ENCODE results near the gene MTAP.

Gene MTAP

DNA sequence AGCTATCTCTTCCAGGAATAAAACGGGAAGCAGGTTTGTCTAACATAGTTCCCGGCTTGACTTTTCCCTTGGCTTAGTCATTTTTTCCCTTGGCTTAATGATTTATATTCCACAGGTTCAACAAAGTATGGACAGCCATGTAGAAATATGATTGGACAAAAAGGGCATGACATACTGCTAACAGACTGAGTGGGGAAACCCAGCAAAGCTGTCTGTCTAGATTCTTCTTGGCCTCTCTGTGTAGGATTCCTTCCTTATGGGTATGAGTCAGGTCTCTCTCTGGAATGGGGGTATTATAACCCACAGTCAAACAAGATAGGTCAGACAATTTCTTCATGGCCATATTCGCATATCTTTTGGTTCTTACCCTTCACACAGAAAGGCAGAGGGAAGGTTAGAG, 5.7 kb upstream of the MTAP start:
- H3K36me3 ChIP-seq (ENCODE audit: control insufficient read depth, insufficient read depth, low read length): no peaks in the 10 kb centered on the region
- no peak overlapping the region for H2AK5ac ChIP-seq (ENCODE audit: low read length)
- H3K27me3 ChIP-seq (ENCODE audit: insufficient read depth, low read length, poor library complexity): no peaks in the 10 kb centered on the region
- no peak overlapping the region for H3K4ac ChIP-seq (ENCODE audit: low read depth, low read length)
- no peak overlapping the region for H3K23ac ChIP-seq (ENCODE audit: low read length)
- no peak overlapping the region for H3K56ac ChIP-seq (ENCODE audit: low read length)
- H2BK120ac ChIP-seq (ENCODE audit: low read depth, low read length): no peak overlapping the region
- H4K5ac ChIP-seq (ENCODE audit: low read length): no peak overlapping the region
- H2BK15ac ChIP-seq (replicated peaks; ENCODE audit: low read depth): no peak overlapping the region
- no peaks in the 10 kb centered on the region for H3K4me1 ChIP-seq (ENCODE audit: control insufficient read depth, low read depth, low read length)
- no peak overlapping the region for H3K4me3 ChIP-seq (ENCODE audit: low read length)
- H3K27ac ChIP-seq (ENCODE audit: low read depth, low read length): no peak overlapping the region
- no peak overlapping the region for H3K18ac ChIP-seq (ENCODE audit: low read length)
- no peak for DNase-seq
- no peak overlapping the region for H3K4me2 ChIP-seq (ENCODE audit: low read length)
- no peaks in the 10 kb centered on the region for H3K79me1 ChIP-seq (ENCODE audit: low read length)
- H4K8ac ChIP-seq (ENCODE audit: low read depth, low read length): no peak overlapping the region
- H2BK5ac ChIP-seq (ENCODE audit: low read length): no peak overlapping the region
- H3K9ac ChIP-seq (ENCODE audit: low read length): no peak overlapping the region
- WGBS (ENCODE audit: extremely low coverage, insufficient coverage, low lambda C conversion rate): no CpG with 5 or more reads among the region's 3 CpGs
- H3K79me2 ChIP-seq (ENCODE audit: control insufficient read depth, insufficient read depth, low read length): no peaks in the 10 kb centered on the region

DNA sequence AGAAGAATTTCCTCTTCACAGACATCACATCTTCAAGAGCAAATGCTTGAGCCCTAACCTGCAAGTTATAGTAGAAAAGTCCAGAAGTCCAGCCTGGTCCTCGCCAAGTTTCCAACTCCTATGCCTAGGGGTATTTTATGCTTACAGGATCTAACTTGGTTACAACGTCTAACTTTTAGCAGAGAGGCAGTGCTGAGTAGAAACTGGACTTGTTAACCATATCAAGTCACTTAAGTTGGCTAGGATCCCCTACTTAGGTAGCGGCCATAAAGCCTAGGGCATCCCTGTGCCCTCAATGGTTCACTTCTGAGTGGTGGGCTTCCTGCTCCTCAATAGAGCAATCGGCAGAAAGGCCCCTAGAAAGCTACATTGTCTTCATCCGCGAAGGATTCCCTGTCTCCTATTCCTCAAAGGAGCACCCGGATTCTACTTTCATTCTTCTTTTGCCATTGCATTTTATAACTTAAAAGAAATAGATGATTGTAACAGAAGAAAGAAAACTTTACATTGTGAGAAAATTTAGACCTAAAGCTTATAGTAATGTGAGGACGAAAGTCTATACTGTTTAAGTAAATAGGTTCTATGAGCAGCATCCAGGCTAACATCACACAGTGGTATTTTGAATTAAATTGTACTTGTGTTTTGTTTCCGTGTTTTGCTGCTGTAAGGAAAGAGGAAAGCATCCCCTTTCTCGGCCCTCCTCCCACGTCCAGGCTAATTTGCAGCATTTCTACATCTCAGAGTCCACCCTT, 1.3 kb upstream of the MTAP start:
- Histone ChIP-seq H3K36me3 (ENCODE audit: control insufficient read depth, insufficient read depth, low read length) (no peaks in the 10 kb centered on the region), H3K56ac (ENCODE audit: low read length) (peak overlapping the region; percentile 88), H4K5ac (ENCODE audit: low read length) (no peak overlapping the region), H3K4me3 (ENCODE audit: low read length) (no peak overlapping the region), H3K79me1 (ENCODE audit: low read length) (peaks cover 4% of the 10 kb centered on the region), H2BK15ac (replicated peaks; ENCODE audit: low read depth) (no peak overlapping the region), H3K4ac (ENCODE audit: low read depth, low read length) (no peak overlapping the region), H3K9ac (ENCODE audit: low read length) (peak overlapping the region; percentile 85), H3K27me3 (ENCODE audit: insufficient read depth, low read length, poor library complexity) (no peaks in the 10 kb centered on the region), H3K79me2 (ENCODE audit: control insufficient read depth, insufficient read depth, low read length) (peaks cover 36% of the 10 kb centered on the region), H3K23ac (ENCODE audit: low read length) (no peak overlapping the region), H2BK5ac (ENCODE audit: low read length) (no peak overlapping the region), H3K4me2 (ENCODE audit: low read length) (peak overlapping the region; percentile 63), H2AK5ac (ENCODE audit: low read length) (no peak overlapping the region), H4K8ac (ENCODE audit: low read depth, low read length) (no peak overlapping the region), H3K4me1 (ENCODE audit: control insufficient read depth, low read depth, low read length) (peaks cover 5% of the 10 kb centered on the region), H3K18ac (ENCODE audit: low read length) (no peak overlapping the region), H3K27ac (ENCODE audit: low read depth, low read length) (no peak overlapping the region), H2BK120ac (ENCODE audit: low read depth, low read length) (no peak overlapping the region)
- no peak for DNase-seq
- no CpG with 5 or more reads among the region's 11 CpGs for WGBS (ENCODE audit: extremely low coverage, insufficient coverage, low lambda C conversion rate)

DNA sequence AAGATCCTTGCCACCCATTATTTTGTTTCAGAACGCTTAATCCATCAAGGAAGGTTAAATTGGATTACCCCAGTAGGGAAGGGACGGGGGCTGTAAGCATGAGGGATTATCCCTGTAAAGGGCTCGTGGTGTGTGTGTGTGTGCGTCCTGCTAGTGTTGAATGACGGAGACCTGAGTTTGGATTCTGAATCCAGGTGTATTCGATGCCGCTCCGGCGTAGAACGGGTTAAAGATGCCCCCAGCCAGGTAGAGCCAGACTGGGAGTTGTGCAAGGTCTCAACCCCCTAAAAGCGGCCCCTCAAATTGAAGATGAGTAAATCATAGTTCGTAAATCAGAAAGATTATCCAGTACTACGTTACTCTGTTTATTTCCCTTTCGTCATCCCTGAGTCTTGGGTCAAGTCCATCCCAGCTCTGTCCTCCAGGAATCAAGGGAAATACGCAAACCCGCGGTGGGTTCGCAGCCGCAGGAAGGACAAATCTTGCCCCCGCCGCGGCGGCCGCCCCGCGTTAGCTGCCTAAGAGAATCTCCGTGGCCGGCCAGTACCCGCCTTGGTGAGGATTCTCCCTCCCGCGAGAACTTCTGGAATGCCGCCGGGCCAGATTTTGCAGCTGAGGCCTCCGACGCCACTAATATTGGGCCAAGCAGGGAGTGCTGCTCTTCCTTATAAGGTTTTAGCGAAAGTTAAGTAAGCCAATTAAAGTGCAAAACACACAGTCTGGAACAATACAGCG, 586 bp upstream of the MTAP start:
- Histone ChIP-seq H3K36me3 (ENCODE audit: control insufficient read depth, insufficient read depth, low read length) (no peaks in the 10 kb centered on the region), H3K23ac (ENCODE audit: low read length) (no peak overlapping the region), H2BK15ac (replicated peaks; ENCODE audit: low read depth) (no peak overlapping the region), H3K4me3 (ENCODE audit: low read length) (peak overlapping the region; percentile 55), H2AK5ac (ENCODE audit: low read length) (no peak overlapping the region), H3K4ac (ENCODE audit: low read depth, low read length) (no peak overlapping the region), H3K4me2 (ENCODE audit: low read length) (peak overlapping the region; percentile 63), H3K27me3 (ENCODE audit: insufficient read depth, low read length, poor library complexity) (no peaks in the 10 kb centered on the region), H3K79me2 (ENCODE audit: control insufficient read depth, insufficient read depth, low read length) (peaks cover 43% of the 10 kb centered on the region), H3K27ac (ENCODE audit: low read depth, low read length) (peak overlapping the region; percentile 53), H3K79me1 (ENCODE audit: low read length) (peaks cover 6% of the 10 kb centered on the region), H3K4me1 (ENCODE audit: control insufficient read depth, low read depth, low read length) (peaks cover 5% of the 10 kb centered on the region), H3K18ac (ENCODE audit: low read length) (peak overlapping the region; percentile 63), H3K9ac (ENCODE audit: low read length) (peak overlapping the region; percentile 85), H3K56ac (ENCODE audit: low read length) (peak overlapping the region; percentile 88), H2BK120ac (ENCODE audit: low read depth, low read length) (no peak overlapping the region), H4K8ac (ENCODE audit: low read depth, low read length) (no peak overlapping the region), H2BK5ac (ENCODE audit: low read length) (no peak overlapping the region), H4K5ac (ENCODE audit: low read length) (no peak overlapping the region)
- DNase-seq: peak; percentile 95
- no CpG with 5 or more reads among the region's 37 CpGs for WGBS (ENCODE audit: extremely low coverage, insufficient coverage, low lambda C conversion rate)

DNA sequence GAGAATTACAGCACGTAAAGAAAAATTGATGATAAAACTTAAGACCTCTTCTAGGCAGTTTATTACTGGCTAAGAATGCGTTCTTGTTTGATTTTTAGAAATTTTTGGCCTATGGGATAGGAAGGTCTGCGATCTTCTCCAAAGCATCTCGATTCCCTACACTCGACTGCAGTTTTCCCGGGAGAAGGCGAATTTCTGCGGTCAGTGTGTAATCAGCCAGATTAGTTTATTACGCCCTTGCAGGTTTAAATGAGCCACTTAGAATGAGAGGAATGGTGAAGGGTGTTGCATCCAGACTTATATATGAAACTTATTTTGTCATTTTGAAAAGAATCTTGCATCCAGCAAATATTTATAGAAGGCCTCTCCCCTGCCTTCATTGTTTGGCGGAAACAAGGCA, 1.2 kb downstream of the MTAP start:
- H2BK15ac ChIP-seq (replicated peaks; ENCODE audit: low read depth): no peak overlapping the region
- no peaks in the 10 kb centered on the region for H3K27me3 ChIP-seq (ENCODE audit: insufficient read depth, low read length, poor library complexity)
- H3K36me3 ChIP-seq (ENCODE audit: control insufficient read depth, insufficient read depth, low read length): no peaks in the 10 kb centered on the region
- H3K79me2 ChIP-seq (ENCODE audit: control insufficient read depth, insufficient read depth, low read length): peaks cover 56% of the 10 kb centered on the region
- peaks cover 11% of the 10 kb centered on the region for H3K79me1 ChIP-seq (ENCODE audit: low read length)
- H3K23ac ChIP-seq (ENCODE audit: low read length): no peak overlapping the region
- H2AK5ac ChIP-seq (ENCODE audit: low read length): no peak overlapping the region
- no peak overlapping the region for H4K8ac ChIP-seq (ENCODE audit: low read depth, low read length)
- peak overlapping the region; percentile 74 for H3K4me2 ChIP-seq (ENCODE audit: low read length)
- peak overlapping the region; percentile 96 for H3K56ac ChIP-seq (ENCODE audit: low read length)
- peak overlapping the region; percentile 89 for H3K4me3 ChIP-seq (ENCODE audit: low read length)
- H3K27ac ChIP-seq (ENCODE audit: low read depth, low read length): peak overlapping the region; percentile 56
- H3K18ac ChIP-seq (ENCODE audit: low read length): peak overlapping the region; percentile 11
- peak overlapping the region; percentile 84 for H3K9ac ChIP-seq (ENCODE audit: low read length)
- H2BK120ac ChIP-seq (ENCODE audit: low read depth, low read length): no peak overlapping the region
- H4K5ac ChIP-seq (ENCODE audit: low read length): no peak overlapping the region
- DNase-seq: peak; percentile 9
- H2BK5ac ChIP-seq (ENCODE audit: low read length): no peak overlapping the region
- peaks cover 5% of the 10 kb centered on the region for H3K4me1 ChIP-seq (ENCODE audit: control insufficient read depth, low read depth, low read length)
- no CpG with 5 or more reads among the region's 10 CpGs for WGBS (ENCODE audit: extremely low coverage, insufficient coverage, low lambda C conversion rate)
- no peak overlapping the region for H3K4ac ChIP-seq (ENCODE audit: low read depth, low read length)

DNA sequence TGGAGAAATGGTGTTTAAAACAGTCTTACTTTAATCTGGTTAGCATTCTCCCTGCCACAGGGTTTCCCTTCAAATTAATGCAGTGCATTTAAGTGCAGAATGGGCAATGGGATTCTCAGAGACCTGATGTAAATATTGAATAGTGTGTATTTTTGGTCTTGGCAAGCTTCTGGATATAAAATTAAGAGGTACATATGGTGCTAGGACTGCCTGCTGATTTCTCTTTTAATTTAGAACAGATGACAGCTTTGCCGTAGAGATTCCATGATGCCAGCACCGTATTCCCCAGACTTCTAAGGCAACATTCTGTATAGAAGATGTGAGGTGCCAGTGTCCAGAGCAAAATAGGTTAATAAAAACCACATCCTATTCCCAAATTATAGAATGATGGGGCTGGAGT, 1.9 kb downstream of the MTAP start:
- DNase-seq: no peak
- Histone ChIP-seq H3K18ac (ENCODE audit: low read length) (no peak overlapping the region), H3K27ac (ENCODE audit: low read depth, low read length) (no peak overlapping the region), H3K27me3 (ENCODE audit: insufficient read depth, low read length, poor library complexity) (no peaks in the 10 kb centered on the region), H3K4me1 (ENCODE audit: control insufficient read depth, low read depth, low read length) (peaks cover 5% of the 10 kb centered on the region), H2BK15ac (replicated peaks; ENCODE audit: low read depth) (no peak overlapping the region), H3K79me1 (ENCODE audit: low read length) (peaks cover 11% of the 10 kb centered on the region), H4K8ac (ENCODE audit: low read depth, low read length) (no peak overlapping the region), H3K4me3 (ENCODE audit: low read length) (no peak overlapping the region), H3K4me2 (ENCODE audit: low read length) (no peak overlapping the region), H4K5ac (ENCODE audit: low read length) (no peak overlapping the region), H2BK120ac (ENCODE audit: low read depth, low read length) (no peak overlapping the region), H3K4ac (ENCODE audit: low read depth, low read length) (no peak overlapping the region), H3K56ac (ENCODE audit: low read length) (peak overlapping the region; percentile 22), H2BK5ac (ENCODE audit: low read length) (no peak overlapping the region), H3K23ac (ENCODE audit: low read length) (no peak overlapping the region), H3K9ac (ENCODE audit: low read length) (peak overlapping the region; percentile 84), H2AK5ac (ENCODE audit: low read length) (no peak overlapping the region), H3K79me2 (ENCODE audit: control insufficient read depth, insufficient read depth, low read length) (peaks cover 61% of the 10 kb centered on the region), H3K36me3 (ENCODE audit: control insufficient read depth, insufficient read depth, low read length) (peaks cover 2% of the 10 kb centered on the region)
- WGBS (ENCODE audit: extremely low coverage, insufficient coverage, low lambda C conversion rate): no CpG with 5 or more reads among the region's 2 CpGs

Data from mesendoderm (in vitro differentiated cells).